MM.1S (cell line): Measurements from ENCODE around the gene ALLC.

Experiments
- CTCF ChIP-seq: fragments of 300-600 bp; sonication (generic); IDR thresholded peaks from 2 replicates; pipeline ENCODE4 v1.5.1; 2016; ENCODE audit warnings: antibody characterized with exemption, low read length, mixed read lengths
- EZH2 ChIP-seq: fragments of 300-600 bp; sonication (generic); optimal IDR thresholded peaks from 2 replicates; pipeline ENCODE3; 2017; ENCODE audit warnings: low read depth, mild to moderate bottlenecking, antibody characterized with exemption, low read length, mixed read lengths

GRCh38 chr2:3651691-3652648 lies 6.0 kb upstream of the ALLC start:
- no peak for TF ChIP-seq CTCF
- TF ChIP-seq EZH2, result no peak
